ENCODE measurements around the gene BZW1.

BZW1 gene

DNA sequence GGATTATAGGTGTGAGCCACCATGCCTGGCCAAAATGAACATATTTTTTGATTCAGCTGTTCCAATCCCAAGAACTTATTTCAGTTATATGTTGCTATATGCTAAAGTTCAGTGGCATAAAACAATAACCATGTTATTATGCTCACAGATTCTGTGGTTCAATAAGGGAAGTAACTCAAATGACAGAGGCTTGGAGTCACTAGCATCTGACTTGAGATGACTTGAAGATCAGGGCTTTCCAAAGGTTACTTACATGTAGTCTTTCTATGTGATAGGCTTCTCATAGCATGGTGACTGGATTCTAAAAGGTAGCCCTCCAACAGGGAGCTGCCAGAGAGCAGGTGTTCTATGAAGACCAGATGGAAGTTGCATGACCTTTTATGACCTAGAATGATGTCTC lies 35.6 kb downstream of the BZW1 start:
- Histone ChIP-seq H3K9me3 (ENCODE audit: insufficient read depth, low read length, severe bottlenecking) (no peaks in the 10 kb centered on the region), H3K4me1 (ENCODE audit: insufficient read depth, low read length) (no peaks in the 10 kb centered on the region), H2AFZ (ENCODE audit: low read depth, low read length) (no peak overlapping the region), H3K27ac (ENCODE audit: low read length) (no peak overlapping the region), H4K20me1 (ENCODE audit: insufficient read depth, low read length) (0 out of 2 replicates have a peak, but pooled peaks cover 3% of the 10 kb centered on the region), H3K4me2 (ENCODE audit: insufficient read depth, low read length) (no peak overlapping the region), H3K36me3 (ENCODE audit: insufficient read depth, low read length) (peaks cover 15% of the 10 kb centered on the region), H3K79me2 (ENCODE audit: insufficient read depth, low read length) (no peaks in the 10 kb centered on the region), H3K4me3 (ENCODE audit: low read depth in 1 of 2, low read length in 2 of 2) (no peak overlapping the region), H3K27me3 (ENCODE audit: insufficient read depth, low read length, poor library complexity) (no peaks in the 10 kb centered on the region), H3K9ac (ENCODE audit: low read depth, low read length) (no peak overlapping the region)
- no peak for DNase-seq
- no peak for ATAC-seq (ENCODE audit: insufficient read depth, low read depth)
- TF ChIP-seq CTCF (IDR thresholded peaks at IDR 0.05; ENCODE audit: borderline replicate concordance, extremely low read depth, low read length, poor library complexity, severe bottlenecking) (no peak), EZH2 (IDR thresholded peaks at IDR 0.05; ENCODE audit: borderline replicate concordance, low read depth, low read length, severe bottlenecking) (no peak)

DNA sequence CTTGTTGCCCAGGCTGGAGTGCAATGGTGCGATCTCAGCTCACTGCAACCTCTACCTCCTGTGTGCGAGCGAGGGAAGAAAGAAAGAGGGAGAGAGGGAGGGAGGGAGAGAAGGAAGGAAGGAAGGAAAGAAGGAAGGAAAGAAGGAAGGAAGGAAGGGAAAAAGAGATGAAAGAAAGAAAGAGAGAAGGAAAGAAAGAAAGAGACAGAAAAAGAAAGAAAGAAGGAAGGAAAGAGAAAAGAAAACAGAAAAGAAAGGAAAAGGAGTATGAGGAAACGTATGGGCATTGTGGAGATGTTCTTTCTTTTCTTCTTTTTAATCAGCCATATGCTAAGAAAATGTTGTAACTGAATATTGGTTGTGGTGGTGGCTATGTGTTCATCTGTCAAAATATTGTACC lies 36.2 kb downstream of the BZW1 start:
- Histone ChIP-seq H3K79me2 (ENCODE audit: insufficient read depth, low read length) (no peaks in the 10 kb centered on the region), H3K36me3 (ENCODE audit: insufficient read depth, low read length) (peaks cover 22% of the 10 kb centered on the region), H2AFZ (ENCODE audit: low read depth, low read length) (no peak overlapping the region), H3K27ac (ENCODE audit: low read length) (no peak overlapping the region), H3K9ac (ENCODE audit: low read depth, low read length) (no peak overlapping the region), H3K4me2 (ENCODE audit: insufficient read depth, low read length) (no peak overlapping the region), H3K9me3 (ENCODE audit: insufficient read depth, low read length, severe bottlenecking) (no peaks in the 10 kb centered on the region), H4K20me1 (ENCODE audit: insufficient read depth, low read length) (0 out of 2 replicates have a peak, but pooled peaks cover 6% of the 10 kb centered on the region), H3K4me1 (ENCODE audit: insufficient read depth, low read length) (no peaks in the 10 kb centered on the region), H3K27me3 (ENCODE audit: insufficient read depth, low read length, poor library complexity) (no peaks in the 10 kb centered on the region), H3K4me3 (ENCODE audit: low read depth in 1 of 2, low read length in 2 of 2) (no peak overlapping the region)
- ATAC-seq (ENCODE audit: insufficient read depth, low read depth) (no peak), DNase-seq (no peak)
- no peak for TF ChIP-seq EZH2 (IDR thresholded peaks at IDR 0.05; ENCODE audit: borderline replicate concordance, low read depth, low read length, severe bottlenecking)
- TF ChIP-seq CTCF (IDR thresholded peaks at IDR 0.05; ENCODE audit: borderline replicate concordance, extremely low read depth, low read length, poor library complexity, severe bottlenecking), result no peak

GRCh38 chr2:200850512-200851256 lies 39.0 kb downstream of the BZW1 start:
- DNase-seq (no peak), ATAC-seq (ENCODE audit: insufficient read depth, low read depth) (peak; percentile 41; the same call in 2 of the 3 replicates)
- Histone ChIP-seq H2AFZ (ENCODE audit: low read depth, low read length) (no peak overlapping the region), H3K27ac (ENCODE audit: low read length) (no peak overlapping the region), H3K9ac (ENCODE audit: low read depth, low read length) (no peak overlapping the region), H3K36me3 (ENCODE audit: insufficient read depth, low read length) (peaks cover 49% of the 10 kb centered on the region), H3K9me3 (ENCODE audit: insufficient read depth, low read length, severe bottlenecking) (no peaks in the 10 kb centered on the region), H4K20me1 (ENCODE audit: insufficient read depth, low read length) (peaks cover 16% of the 10 kb centered on the region; the same call in 1 of the 2 replicates), H3K27me3 (ENCODE audit: insufficient read depth, low read length, poor library complexity) (no peaks in the 10 kb centered on the region), H3K4me2 (ENCODE audit: insufficient read depth, low read length) (no peak overlapping the region), H3K4me1 (ENCODE audit: insufficient read depth, low read length) (no peaks in the 10 kb centered on the region), H3K4me3 (ENCODE audit: low read depth in 1 of 2, low read length in 2 of 2) (no peak overlapping the region), H3K79me2 (ENCODE audit: insufficient read depth, low read length) (no peaks in the 10 kb centered on the region)
- no peak for TF ChIP-seq CTCF (IDR thresholded peaks at IDR 0.05; ENCODE audit: borderline replicate concordance, extremely low read depth, low read length, poor library complexity, severe bottlenecking)
- no peak for TF ChIP-seq EZH2 (IDR thresholded peaks at IDR 0.05; ENCODE audit: borderline replicate concordance, low read depth, low read length, severe bottlenecking)
